IMR-90 (cell line): ENCODE measurements around the gene FARP1. TPM values are rescaled to one million over a fixed set of nuclear protein-coding genes. Genes with fewer than 3 reads are reported as not detected.

Experiments
- ATAC-seq: fragments of 200-7000 bp; cut with Tn5 transposase; 2 replicates; pipeline ENCODE4 v1.9.1; 2020; ENCODE audit warnings: low read depth, mild to moderate bottlenecking, moderate library complexity
- BruUV-seq: library from RNA; stranded (reverse); fragments of 400-500 nt; replicated peaks from 2 replicates; lab custom pipeline; 2021; lab: Mats Ljungman, UMichigan
- CTCF ChIA-PET: fragments of 300-600 bp; formaldehyde crosslinking; extraction: SDS; loops from one replicate; lab custom pipeline; 2021; ENCODE audit warnings: antibody characterized with exemption; lab: Yijun Ruan, JAX
- POLR2A ChIA-PET: fragments of 300-600 bp; sonication (Branson Sonifier 250); formaldehyde crosslinking; loops from one replicate; lab custom pipeline; 2022; ENCODE audit warnings: antibody characterized with exemption; ENCODE audit not compliant: unreplicated experiment; lab: Charles Lee
- DNase-seq: peaks from one replicate; pipeline ENCODE4 v3.0.0; 2013
- H2AFZ ChIP-seq: replicated peaks from 2 replicates; pipeline ENCODE3; 2013; ENCODE audit warnings: low read length, mild to moderate bottlenecking; ENCODE audit not compliant: poor library complexity
- H2AK5ac ChIP-seq: 2 replicates; pipeline ENCODE4 v1.6.1; 2013; ENCODE audit warnings: low read depth, low read length, inconsistent platforms
- H2AK9ac ChIP-seq: replicated peaks from 2 replicates; pipeline ENCODE3; 2013; ENCODE audit warnings: mild to moderate bottlenecking, low read depth, low read length, moderate library complexity; ENCODE audit not compliant: poor library complexity
- H2BK120ac ChIP-seq: 2 replicates; pipeline ENCODE4 v1.6.1; 2013; ENCODE audit warnings: low read depth, low read length, inconsistent platforms
- H2BK15ac ChIP-seq: 3 replicates; pipeline ENCODE4 v1.6.1; 2013; ENCODE audit warnings: low read depth, low read length, inconsistent platforms
- H2BK20ac ChIP-seq: 2 replicates; pipeline ENCODE4 v1.6.1; 2013; ENCODE audit warnings: low read depth, mild to moderate bottlenecking, inconsistent platforms, low read length, moderate library complexity
- H2BK5ac ChIP-seq: 2 replicates; pipeline ENCODE4 v1.6.1; 2013; ENCODE audit warnings: mild to moderate bottlenecking, low read depth, low read length, inconsistent platforms; ENCODE audit not compliant: poor library complexity, severe bottlenecking
- H3K14ac ChIP-seq: replicated peaks from 2 replicates; pipeline ENCODE4 v1.6.1; 2013; ENCODE audit warnings: low read depth, low read length, inconsistent platforms
- H3K18ac ChIP-seq: 2 replicates; pipeline ENCODE4 v1.6.1; 2013; ENCODE audit warnings: low read depth, low read length, control low read depth
- H3K23ac ChIP-seq: 2 replicates; pipeline ENCODE4 v1.6.1; 2013; ENCODE audit warnings: low read depth, low read length, inconsistent platforms
- H3K27ac ChIP-seq: 2 replicates; pipeline ENCODE4 v1.5.1; 2013; ENCODE audit warnings: mild to moderate bottlenecking, control low read depth, low read length; ENCODE audit not compliant: insufficient read depth
- H3K27me3 ChIP-seq: 2 replicates; pipeline ENCODE4 v1.6.1; 2013; ENCODE audit warnings: low read length; ENCODE audit not compliant: control insufficient read depth, insufficient read depth
- H3K36me3 ChIP-seq: 2 replicates; pipeline ENCODE4 v1.6.1; 2013; ENCODE audit warnings: low read length, mixed read lengths; ENCODE audit not compliant: control insufficient read depth, insufficient read depth
- H3K4ac ChIP-seq: 2 replicates; pipeline ENCODE4 v1.6.1; 2013; ENCODE audit warnings: low read depth, low read length, inconsistent platforms
- H3K4me1 ChIP-seq: 2 replicates; pipeline ENCODE4 v1.6.1; 2013; ENCODE audit warnings: low read length, mixed read lengths; ENCODE audit not compliant: control insufficient read depth, insufficient read depth
- H3K4me2 ChIP-seq: 2 replicates; pipeline ENCODE4 v1.6.1; 2013; ENCODE audit warnings: low read depth, mild to moderate bottlenecking, control low read depth, low read length, moderate library complexity
- H3K4me3 ChIP-seq: 2 replicates; pipeline ENCODE4 v1.5.1; 2013; ENCODE audit warnings: low read depth, mild to moderate bottlenecking, control low read depth, low read length, moderate library complexity; ENCODE audit not compliant: insufficient read depth
- H3K56ac ChIP-seq: 2 replicates; pipeline ENCODE4 v1.6.1; 2013; ENCODE audit warnings: low read length, inconsistent platforms; ENCODE audit not compliant: insufficient read depth; ENCODE audit errors: extremely low read depth
- H3K79me1 ChIP-seq, 2 experiments: 2 replicates each; pipeline ENCODE4 v1.6.1; 2013; ENCODE audit warnings: low read length in 2 of 2, inconsistent platforms in 1 of 2, low read depth in 1 of 2
- H3K9ac ChIP-seq: 2 replicates; pipeline ENCODE4 v1.6.1; 2013; ENCODE audit warnings: low read depth, low read length, control low read depth
- H3K9me1 ChIP-seq: 2 replicates; pipeline ENCODE4 v1.6.1; 2013; ENCODE audit warnings: low read length, inconsistent platforms; ENCODE audit not compliant: insufficient read depth
- H3K9me3 ChIP-seq: 2 replicates; pipeline ENCODE4 v1.6.1; 2013; ENCODE audit warnings: low read length; ENCODE audit not compliant: control insufficient read depth, insufficient read depth
- H4K20me1 ChIP-seq: 2 replicates; pipeline ENCODE4 v1.6.1; 2013; ENCODE audit warnings: low read length, inconsistent platforms; ENCODE audit not compliant: insufficient read depth
- H4K5ac ChIP-seq: 2 replicates; pipeline ENCODE4 v1.6.1; 2013; ENCODE audit warnings: mild to moderate bottlenecking, low read depth, low read length, control low read depth
- H4K8ac ChIP-seq, 2 experiments: 2 replicates each; pipeline ENCODE4 v1.6.1; 2013; ENCODE audit warnings: low read depth in 2 of 2, low read length in 2 of 2, control low read depth in 1 of 2, inconsistent platforms in 1 of 2
- H4K91ac ChIP-seq: 2 replicates; pipeline ENCODE4 v1.6.1; 2013; ENCODE audit warnings: low read depth, low read length, inconsistent platforms; ENCODE audit not compliant: insufficient read depth
- BHLHE40 ChIP-seq: fragments of 150-350 bp; IDR thresholded peaks from 2 replicates; pipeline ENCODE4 v1.6.1; 2016; ENCODE audit warnings: mild to moderate bottlenecking, low read depth, low read length
- CEBPB ChIP-seq: IDR thresholded peaks from 2 replicates; pipeline ENCODE4 v1.6.1; 2012; ENCODE audit warnings: low read depth, low read length, improper control_type of control experiment
- CHD1 ChIP-seq: IDR thresholded peaks from 2 replicates; pipeline ENCODE4 v1.6.1; 2012; ENCODE audit warnings: low read depth, low read length, improper control_type of control experiment
- FOS ChIP-seq: fragments of 150-350 bp; IDR thresholded peaks from 2 replicates; pipeline ENCODE4 v1.6.1; 2016; ENCODE audit warnings: low read depth, low read length
- NFE2L2 ChIP-seq: fragments of 150-350 bp; IDR thresholded peaks from 2 replicates; pipeline ENCODE4 v1.6.1; 2016; ENCODE audit warnings: low read depth, mild to moderate bottlenecking, low read length
- POLR2A ChIP-seq: IDR thresholded peaks from 2 replicates; pipeline ENCODE4 v1.6.1; 2012; ENCODE audit warnings: mild to moderate bottlenecking, low read depth, low read length
- RCOR1 ChIP-seq: IDR thresholded peaks from 2 replicates; pipeline ENCODE4 v1.6.1; 2012; ENCODE audit warnings: mild to moderate bottlenecking, low read length, improper control_type of control experiment; ENCODE audit not compliant: insufficient replicate concordance
- RFX5 ChIP-seq: IDR thresholded peaks from 2 replicates; pipeline ENCODE4 v1.8.0; 2012; ENCODE audit warnings: low read depth, mild to moderate bottlenecking, low read length, moderate library complexity
- WGBS, 2 experiments: methylation state at CpG; one replicate each; pipeline versions ENCODE4 v1.1.5 to v1.1.7; 2013; ENCODE audit warnings: missing lambda C conversion rate in 2 of 2; ENCODE audit not compliant: insufficient read length in 1 of 2; ENCODE audit errors: extremely low coverage in 2 of 2; 5-methylcytosine and 5-hydroxymethylcytosine counted together
- dilution Hi-C: fragments of 300-500 bp; cut with HindIII; formaldehyde crosslinking; loops from one replicate; pipeline ENCODE4 v1.14.3; 2018; ENCODE audit warnings: low sequenced_read_pairs; ENCODE audit not compliant: unreplicated experiment
- in situ Hi-C: fragments of 300-500 bp; cut with MboI; formaldehyde crosslinking; loops from 3 replicates; pipeline ENCODE4 v1.14.3; 2019; ENCODE audit warnings: low sequenced_read_pairs, inconsistent platforms, mixed read lengths
- intact Hi-C: fragments of 100-400 bp; cut with micrococcal nuclease; formaldehyde crosslinking; loops from 2 replicates; pipeline ENCODE4 v1.10.0; 2022
- polyA plus RNA-seq, 3 experiments: library from polyadenylated mRNA; depleted of rRNA; stranded (reverse); fragments of >200 nt; gene quantifications; 2 replicates each; pipeline ENCODE4 v1.2.3, GENCODE V29; 2012; ENCODE audit warnings: low replicate concordance in 1 of 3
- total RNA-seq: library from RNA; depleted of rRNA; stranded (reverse); fragments of >200 nt; gene quantifications from 2 replicates; pipeline ENCODE4 v1.2.3, GENCODE V29; 2012
- TF ChIP-seq, protein P1 (sequence below): conservative IDR thresholded peaks from 2 replicates; pipeline ENCODE4 v1.5.1; 2012; ENCODE audit warnings: mild to moderate bottlenecking, low read depth, low read length, improper control_type of control experiment

The FARP1 gene
- total and polyA plus RNA-seq, 2 of the 4 experiments (the other 2 are of a cell fraction) = 39.6 to 57.0 TPM

DNA sequence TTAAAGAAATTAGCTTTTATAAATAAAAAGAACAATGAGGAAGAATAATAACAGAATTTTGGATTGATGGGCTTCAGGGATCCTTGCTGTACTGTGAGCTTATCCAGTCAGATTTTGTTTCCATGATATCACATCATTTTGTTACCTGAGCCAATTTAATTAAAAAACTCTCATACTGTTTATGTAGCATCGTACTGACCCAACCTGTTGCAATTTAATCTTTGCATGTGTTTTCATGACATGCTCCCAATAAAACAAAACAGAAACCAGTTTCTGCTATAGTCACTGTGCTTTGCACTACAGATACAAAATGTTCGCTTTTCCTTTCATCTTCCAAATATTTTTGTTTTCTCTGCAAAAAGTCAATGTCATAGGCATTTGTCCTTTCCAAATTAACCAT, 143.9 kb downstream of the FARP1 start:
- no peak overlapping the region for H2AFZ ChIP-seq
- H3K4me1 ChIP-seq = peaks cover 6% of the 10 kb centered on the region; the same call in 1 of the 2 replicates
- no peak overlapping the region for H3K14ac ChIP-seq
- no peak overlapping the region for H4K5ac ChIP-seq
- H2BK20ac ChIP-seq = no peak overlapping the region
- H3K36me3 ChIP-seq = peaks cover 8% of the 10 kb centered on the region
- no peaks in the 10 kb centered on the region for H3K27me3 ChIP-seq
- H4K91ac ChIP-seq = no peak overlapping the region
- no peak overlapping the region for H3K23ac ChIP-seq
- H3K9ac ChIP-seq = no peak overlapping the region
- ChIA-PET POLR2A (no interaction called here), CTCF (no interaction called here)
- H3K4me2 ChIP-seq = no peak overlapping the region
- 89% methylated on average over 1 of the region's 2 CpGs; no CpG with 5 or more reads in 1 of the 2 experiments for WGBS, 2 experiments
- no peak overlapping the region for H2AK5ac ChIP-seq
- no peak overlapping the region for H3K27ac ChIP-seq
- H2BK5ac ChIP-seq = no peak overlapping the region
- H3K56ac ChIP-seq = no peak overlapping the region
- H4K20me1 ChIP-seq = peaks cover 20% of the 10 kb centered on the region
- no peak overlapping the region for H3K18ac ChIP-seq
- ATAC-seq (no peak), DNase-seq (no peak)
- in situ Hi-C loops (no loop called here), dilution Hi-C loops (no loop called here), intact Hi-C loops (no loop called here)
- no peak overlapping the region for H3K4me3 ChIP-seq
- no peaks in the 10 kb centered on the region for H3K9me3 ChIP-seq
- peaks cover 44 to 83% of the 10 kb centered on the region in 2 experiments for H3K79me1 ChIP-seq
- H4K8ac ChIP-seq = no peak overlapping the region
- TF ChIP-seq, protein P1, sequence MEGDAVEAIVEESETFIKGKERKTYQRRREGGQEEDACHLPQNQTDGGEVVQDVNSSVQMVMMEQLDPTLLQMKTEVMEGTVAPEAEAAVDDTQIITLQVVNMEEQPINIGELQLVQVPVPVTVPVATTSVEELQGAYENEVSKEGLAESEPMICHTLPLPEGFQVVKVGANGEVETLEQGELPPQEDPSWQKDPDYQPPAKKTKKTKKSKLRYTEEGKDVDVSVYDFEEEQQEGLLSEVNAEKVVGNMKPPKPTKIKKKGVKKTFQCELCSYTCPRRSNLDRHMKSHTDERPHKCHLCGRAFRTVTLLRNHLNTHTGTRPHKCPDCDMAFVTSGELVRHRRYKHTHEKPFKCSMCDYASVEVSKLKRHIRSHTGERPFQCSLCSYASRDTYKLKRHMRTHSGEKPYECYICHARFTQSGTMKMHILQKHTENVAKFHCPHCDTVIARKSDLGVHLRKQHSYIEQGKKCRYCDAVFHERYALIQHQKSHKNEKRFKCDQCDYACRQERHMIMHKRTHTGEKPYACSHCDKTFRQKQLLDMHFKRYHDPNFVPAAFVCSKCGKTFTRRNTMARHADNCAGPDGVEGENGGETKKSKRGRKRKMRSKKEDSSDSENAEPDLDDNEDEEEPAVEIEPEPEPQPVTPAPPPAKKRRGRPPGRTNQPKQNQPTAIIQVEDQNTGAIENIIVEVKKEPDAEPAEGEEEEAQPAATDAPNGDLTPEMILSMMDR = no peak
- TF ChIP-seq BHLHE40 (no peak), RCOR1 (no peak), POLR2A (no peak), CEBPB (no peak), RFX5 (no peak), CHD1 (no peak), NFE2L2 (no peak), FOS (no peak)
- peaks cover 25% of the 10 kb centered on the region for H3K9me1 ChIP-seq
- no TSS peak for BruUV-seq
- no peak overlapping the region for H2BK120ac ChIP-seq
- H2BK15ac ChIP-seq = no peak overlapping the region
- no peak overlapping the region for H2AK9ac ChIP-seq
- H3K4ac ChIP-seq = no peak overlapping the region
